RWPE2 (cell line): Measurements from ENCODE around the gene ZNFX1.

ENCODE experiments used
- ATAC-seq: fragments of 200-7000 bp; cut with Tn5 transposase; 3 replicates; pipeline ENCODE4 v1.9.1; 2021; ENCODE audit warnings: low read depth
- DNase-seq: peaks from one replicate; pipeline ENCODE4 v3.0.0-alpha.2; 2020; ENCODE audit warnings: low spot score
- H3K27ac ChIP-seq: fragments of 450-650 bp; 2 replicates; pipeline ENCODE4 v1.5.1; 2017; ENCODE audit warnings: mild to moderate bottlenecking; ENCODE audit not compliant: poor library complexity, severe bottlenecking
- H3K27me3 ChIP-seq: fragments of 250-450 bp; sonication (Bioruptor Pico); 2 replicates; pipeline ENCODE4 v1.5.1; 2021; ENCODE audit warnings: mild to moderate bottlenecking, moderate library complexity; ENCODE audit not compliant: insufficient read depth, poor library complexity, severe bottlenecking
- H3K36me3 ChIP-seq: fragments of 250-450 bp; sonication (Bioruptor Pico); 2 replicates; pipeline ENCODE4 v1.5.1; 2020; ENCODE audit warnings: low read depth, mild to moderate bottlenecking, moderate library complexity
- H3K4me1 ChIP-seq: fragments of 250-450 bp; sonication (Bioruptor Pico); 2 replicates; pipeline ENCODE4 v1.5.1; 2021; ENCODE audit warnings: mild to moderate bottlenecking, moderate library complexity; ENCODE audit not compliant: insufficient read depth, poor library complexity, severe bottlenecking
- H3K4me3 ChIP-seq: fragments of 250-450 bp; sonication (Bioruptor Pico); 2 replicates; pipeline ENCODE4 v1.5.1; 2021; ENCODE audit warnings: mild to moderate bottlenecking, moderate library complexity; ENCODE audit not compliant: severe bottlenecking
- H3K9me3 ChIP-seq: fragments of 250-450 bp; sonication (Bioruptor Pico); 2 replicates; pipeline ENCODE4 v1.5.1; 2021; ENCODE audit warnings: mild to moderate bottlenecking, moderate library complexity; ENCODE audit not compliant: severe bottlenecking
- TF ChIP-seq, protein P1 (sequence below): fragments of 450-650 bp; IDR thresholded peaks from one replicate; pipeline ENCODE4 v1.5.1; 2017; ENCODE audit warnings: mild to moderate bottlenecking, moderate library complexity; ENCODE audit not compliant: poor library complexity, severe bottlenecking

Gene ZNFX1

DNA sequence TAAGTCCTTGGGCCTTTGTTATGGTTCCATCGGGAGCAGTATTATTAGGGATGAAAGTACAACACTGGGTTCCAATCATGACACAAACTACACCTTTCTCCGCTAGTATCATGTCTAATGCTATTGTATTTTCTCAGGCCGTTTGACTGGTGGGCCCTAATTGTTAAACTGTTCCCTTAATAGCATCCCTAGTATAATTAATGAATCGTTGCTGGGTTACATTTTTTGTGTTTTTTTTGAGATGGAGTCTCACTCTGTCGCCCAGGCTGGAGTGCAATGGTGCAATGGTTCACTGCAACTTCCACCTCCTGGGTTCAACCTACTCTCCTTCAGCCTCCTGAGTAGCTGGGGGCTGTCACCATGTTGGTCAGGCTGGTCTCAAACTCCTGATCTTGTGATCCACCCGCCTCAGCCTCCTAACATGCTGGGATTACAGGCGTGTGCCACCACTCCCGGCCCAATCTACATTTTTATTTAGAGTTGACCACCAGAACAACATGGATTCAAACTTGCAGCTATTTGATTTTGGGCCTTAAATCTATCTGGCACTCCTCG, 4.1 kb upstream of the ZNFX1 start:
- TF ChIP-seq, protein P1, sequence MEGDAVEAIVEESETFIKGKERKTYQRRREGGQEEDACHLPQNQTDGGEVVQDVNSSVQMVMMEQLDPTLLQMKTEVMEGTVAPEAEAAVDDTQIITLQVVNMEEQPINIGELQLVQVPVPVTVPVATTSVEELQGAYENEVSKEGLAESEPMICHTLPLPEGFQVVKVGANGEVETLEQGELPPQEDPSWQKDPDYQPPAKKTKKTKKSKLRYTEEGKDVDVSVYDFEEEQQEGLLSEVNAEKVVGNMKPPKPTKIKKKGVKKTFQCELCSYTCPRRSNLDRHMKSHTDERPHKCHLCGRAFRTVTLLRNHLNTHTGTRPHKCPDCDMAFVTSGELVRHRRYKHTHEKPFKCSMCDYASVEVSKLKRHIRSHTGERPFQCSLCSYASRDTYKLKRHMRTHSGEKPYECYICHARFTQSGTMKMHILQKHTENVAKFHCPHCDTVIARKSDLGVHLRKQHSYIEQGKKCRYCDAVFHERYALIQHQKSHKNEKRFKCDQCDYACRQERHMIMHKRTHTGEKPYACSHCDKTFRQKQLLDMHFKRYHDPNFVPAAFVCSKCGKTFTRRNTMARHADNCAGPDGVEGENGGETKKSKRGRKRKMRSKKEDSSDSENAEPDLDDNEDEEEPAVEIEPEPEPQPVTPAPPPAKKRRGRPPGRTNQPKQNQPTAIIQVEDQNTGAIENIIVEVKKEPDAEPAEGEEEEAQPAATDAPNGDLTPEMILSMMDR = no peak
- DNase-seq (no peak), ATAC-seq (no peak)
- no peaks in the 10 kb centered on the region for H3K27me3 ChIP-seq
- H3K4me1 ChIP-seq = peaks cover 58% of the 10 kb centered on the region
- peak overlapping the region; percentile 87 for H3K27ac ChIP-seq
- H3K9me3 ChIP-seq = peaks cover 28% of the 10 kb centered on the region
- no peak overlapping the region for H3K4me3 ChIP-seq
- peaks cover 85% of the 10 kb centered on the region for H3K36me3 ChIP-seq

DNA sequence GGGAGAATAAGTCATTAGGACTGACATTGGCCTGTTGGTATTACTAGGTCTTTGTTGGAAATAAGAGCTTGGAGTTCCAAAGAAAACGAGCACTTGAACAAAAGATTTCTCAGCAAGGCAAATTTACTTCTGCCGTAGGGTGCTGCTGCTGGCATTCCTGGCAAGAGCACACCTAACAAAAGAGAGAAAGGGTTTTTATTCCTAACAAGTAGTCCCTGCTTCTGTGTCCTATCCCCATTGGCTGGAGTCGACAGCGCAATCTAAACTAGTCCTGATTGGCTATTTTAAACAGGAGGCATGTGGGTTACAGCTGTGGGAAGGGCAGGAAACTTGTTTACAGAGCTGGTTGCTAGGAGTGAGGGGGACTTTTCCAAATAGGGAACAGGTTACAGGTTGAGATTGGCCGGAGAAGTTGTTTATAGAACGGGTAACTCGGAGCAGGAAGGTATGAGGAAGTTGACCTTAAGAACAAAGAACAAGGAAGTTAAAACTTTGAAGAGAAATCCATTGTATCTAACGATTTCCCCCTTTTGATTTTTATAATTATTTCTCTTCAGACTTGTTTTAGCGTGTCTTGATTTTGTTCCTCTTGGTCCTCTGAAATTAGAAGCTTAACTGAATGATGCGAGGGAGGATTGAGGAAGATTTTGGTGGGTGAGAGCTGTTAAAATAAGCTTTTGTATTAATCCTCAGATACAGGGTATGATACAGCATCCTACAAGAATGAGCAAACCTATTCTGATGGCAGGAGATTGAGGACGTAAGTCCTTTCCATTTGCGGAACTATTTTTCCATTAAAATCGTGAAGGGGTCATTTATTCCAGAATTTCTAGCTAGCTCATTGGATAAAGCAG, 3.4 kb upstream of the ZNFX1 start:
- TF ChIP-seq, protein P1 = no peak
- peak overlapping the region; percentile 72 for H3K4me3 ChIP-seq
- peaks cover 21% of the 10 kb centered on the region for H3K9me3 ChIP-seq
- no peak for ATAC-seq
- H3K27me3 ChIP-seq = no peaks in the 10 kb centered on the region
- H3K4me1 ChIP-seq = peaks cover 59% of the 10 kb centered on the region
- DNase-seq = no peak
- H3K27ac ChIP-seq = peak overlapping the region; percentile 87
- H3K36me3 ChIP-seq = peaks cover 78% of the 10 kb centered on the region

DNA sequence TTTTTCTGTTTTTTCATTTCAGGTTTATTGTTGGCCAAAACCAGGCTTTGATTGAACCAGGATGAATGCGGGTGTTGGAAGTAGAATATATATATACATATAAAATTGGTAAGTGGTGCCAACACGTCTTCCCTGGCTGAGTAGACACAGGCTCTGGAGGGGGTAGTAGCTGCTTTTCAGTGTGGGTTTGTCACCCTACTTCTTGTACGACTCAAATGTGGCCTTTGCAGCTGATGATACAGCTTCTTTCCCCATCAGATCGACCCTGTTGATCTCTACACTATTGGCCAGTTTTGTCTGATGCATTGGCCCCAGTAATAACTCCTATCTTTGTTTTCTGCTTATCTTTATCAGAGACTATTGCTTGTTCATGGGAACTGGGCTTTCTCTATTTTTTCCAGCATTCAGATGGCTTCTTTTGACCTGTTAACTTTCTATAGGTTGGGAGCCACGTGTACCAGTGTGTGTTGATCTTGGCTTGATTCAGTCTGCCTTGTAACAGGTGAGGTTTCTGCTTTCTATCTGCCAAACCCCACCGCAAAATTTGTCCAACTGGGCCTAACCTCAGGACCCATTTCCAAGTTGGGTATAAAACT, 2.7 kb upstream of the ZNFX1 start:
- peak overlapping the region; percentile 87 for H3K27ac ChIP-seq
- H3K27me3 ChIP-seq = no peaks in the 10 kb centered on the region
- H3K4me1 ChIP-seq = peaks cover 61% of the 10 kb centered on the region
- peaks cover 76% of the 10 kb centered on the region for H3K36me3 ChIP-seq
- H3K9me3 ChIP-seq = peaks cover 15% of the 10 kb centered on the region
- H3K4me3 ChIP-seq = peak overlapping the region; percentile 72
- DNase-seq (no peak), ATAC-seq (no peak)
- TF ChIP-seq, protein P1 = no peak

DNA sequence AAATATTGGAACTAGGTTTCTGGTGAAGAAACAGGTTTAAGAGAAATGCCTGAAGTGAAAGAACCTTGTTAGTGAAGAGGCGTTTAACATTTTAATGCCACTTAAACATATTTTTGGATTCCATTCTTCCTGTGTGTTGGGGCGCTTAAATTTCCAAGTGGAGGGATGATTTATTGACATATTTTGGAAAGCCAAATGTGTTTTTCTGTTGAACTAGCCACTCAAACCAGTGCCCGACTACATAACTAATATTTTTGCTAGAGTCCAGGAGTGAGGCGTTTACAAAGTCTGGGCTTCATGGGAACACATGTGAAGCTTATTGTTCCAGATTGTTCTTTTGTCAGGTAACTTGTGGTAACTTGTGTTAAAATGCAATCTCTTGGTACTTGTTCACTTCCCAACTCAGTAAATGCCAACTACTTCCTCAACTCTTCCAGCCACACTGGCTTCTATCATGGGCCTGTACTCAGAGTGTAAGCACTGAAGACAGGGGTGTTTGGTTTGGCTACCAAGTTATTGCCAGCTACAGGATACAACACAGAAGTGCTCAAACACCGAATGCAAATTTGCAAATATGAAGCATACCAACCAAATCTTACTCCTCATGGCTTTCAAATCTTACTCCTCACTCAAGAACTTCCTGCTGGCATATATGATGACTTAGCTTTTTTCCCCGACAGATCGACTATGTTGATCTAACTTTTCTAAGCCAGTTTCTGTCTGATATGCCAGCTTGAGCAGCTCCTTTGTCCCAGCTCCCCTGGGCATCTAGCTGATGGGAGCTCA, 2.0 kb upstream of the ZNFX1 start:
- TF ChIP-seq, protein P1 = no peak
- Histone ChIP-seq H3K36me3 (peaks cover 76% of the 10 kb centered on the region), H3K27ac (peak overlapping the region; percentile 87), H3K4me1 (peaks cover 61% of the 10 kb centered on the region), H3K9me3 (peaks cover 11% of the 10 kb centered on the region), H3K4me3 (peak overlapping the region; percentile 72), H3K27me3 (no peaks in the 10 kb centered on the region)
- no peak for ATAC-seq
- no peak for DNase-seq
